Measurements from ENCODE around the gene FLOT1. TPM values are rescaled to one million over a fixed set of nuclear protein-coding genes. Genes with fewer than 3 reads are reported as not detected.

The FLOT1 gene
- total and polyA plus RNA-seq, 2 of the 13 experiments (the other 11 are each of a cell fraction or from before 2014, with no cell fraction given): 82.3 to 130 TPM

DNA sequence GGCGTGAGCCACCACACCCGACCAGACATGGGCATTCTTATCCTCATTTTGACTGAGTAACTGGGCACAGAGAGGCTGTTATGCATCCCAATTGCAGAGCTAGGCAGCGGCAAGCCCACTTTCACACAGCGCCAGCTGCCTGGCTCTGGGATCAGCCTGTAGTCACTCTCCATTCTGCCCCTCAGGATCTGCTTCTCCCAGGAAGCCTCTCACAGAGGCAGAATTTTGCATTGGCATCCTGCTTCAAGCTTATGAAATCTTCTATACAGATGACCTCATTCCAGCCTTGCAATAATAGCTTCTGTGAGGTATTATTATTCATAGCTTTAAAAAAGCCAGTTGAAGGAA, 38.9 kb upstream of the FLOT1 start (continued):
- TF ChIP-seq, protein P1, sequence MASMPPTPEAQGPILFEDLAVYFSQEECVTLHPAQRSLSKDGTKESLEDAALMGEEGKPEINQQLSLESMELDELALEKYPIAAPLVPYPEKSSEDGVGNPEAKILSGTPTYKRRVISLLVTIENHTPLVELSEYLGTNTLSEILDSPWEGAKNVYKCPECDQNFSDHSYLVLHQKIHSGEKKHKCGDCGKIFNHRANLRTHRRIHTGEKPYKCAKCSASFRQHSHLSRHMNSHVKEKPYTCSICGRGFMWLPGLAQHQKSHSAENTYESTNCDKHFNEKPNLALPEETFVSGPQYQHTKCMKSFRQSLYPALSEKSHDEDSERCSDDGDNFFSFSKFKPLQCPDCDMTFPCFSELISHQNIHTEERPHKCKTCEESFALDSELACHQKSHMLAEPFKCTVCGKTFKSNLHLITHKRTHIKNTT (CRISPR knock-in tag; IDR thresholded peaks at IDR 0.05): no peak
- no peak for TF ChIP-seq ISX (CRISPR knock-in tag; conservative IDR thresholded peaks at IDR 0.05)
- no peak for TF ChIP-seq ZNF816 (CRISPR knock-in tag; IDR thresholded peaks at IDR 0.05; ENCODE audit: borderline replicate concordance)
- TF ChIP-seq, protein P2, sequence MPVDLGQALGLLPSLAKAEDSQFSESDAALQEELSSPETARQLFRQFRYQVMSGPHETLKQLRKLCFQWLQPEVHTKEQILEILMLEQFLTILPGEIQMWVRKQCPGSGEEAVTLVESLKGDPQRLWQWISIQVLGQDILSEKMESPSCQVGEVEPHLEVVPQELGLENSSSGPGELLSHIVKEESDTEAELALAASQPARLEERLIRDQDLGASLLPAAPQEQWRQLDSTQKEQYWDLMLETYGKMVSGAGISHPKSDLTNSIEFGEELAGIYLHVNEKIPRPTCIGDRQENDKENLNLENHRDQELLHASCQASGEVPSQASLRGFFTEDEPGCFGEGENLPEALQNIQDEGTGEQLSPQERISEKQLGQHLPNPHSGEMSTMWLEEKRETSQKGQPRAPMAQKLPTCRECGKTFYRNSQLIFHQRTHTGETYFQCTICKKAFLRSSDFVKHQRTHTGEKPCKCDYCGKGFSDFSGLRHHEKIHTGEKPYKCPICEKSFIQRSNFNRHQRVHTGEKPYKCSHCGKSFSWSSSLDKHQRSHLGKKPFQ (CRISPR knock-in tag; IDR thresholded peaks at IDR 0.05; ENCODE audit: insufficient replicate concordance): peak; percentile 74
- TF ChIP-seq, protein P3, sequence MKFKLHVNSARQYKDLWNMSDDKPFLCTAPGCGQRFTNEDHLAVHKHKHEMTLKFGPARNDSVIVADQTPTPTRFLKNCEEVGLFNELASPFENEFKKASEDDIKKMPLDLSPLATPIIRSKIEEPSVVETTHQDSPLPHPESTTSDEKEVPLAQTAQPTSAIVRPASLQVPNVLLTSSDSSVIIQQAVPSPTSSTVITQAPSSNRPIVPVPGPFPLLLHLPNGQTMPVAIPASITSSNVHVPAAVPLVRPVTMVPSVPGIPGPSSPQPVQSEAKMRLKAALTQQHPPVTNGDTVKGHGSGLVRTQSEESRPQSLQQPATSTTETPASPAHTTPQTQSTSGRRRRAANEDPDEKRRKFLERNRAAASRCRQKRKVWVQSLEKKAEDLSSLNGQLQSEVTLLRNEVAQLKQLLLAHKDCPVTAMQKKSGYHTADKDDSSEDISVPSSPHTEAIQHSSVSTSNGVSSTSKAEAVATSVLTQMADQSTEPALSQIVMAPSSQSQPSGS (CRISPR knock-in tag; IDR thresholded peaks at IDR 0.05): no peak
- TF ChIP-seq ZSCAN25 (CRISPR knock-in tag; IDR thresholded peaks at IDR 0.05): no peak
- no peak for TF ChIP-seq RFX5 (IDR thresholded peaks at IDR 0.05; ENCODE audit: low read depth, low read length)
- TF ChIP-seq ZNF558 (CRISPR knock-in tag; IDR thresholded peaks at IDR 0.05; ENCODE audit: borderline replicate concordance): no peak
- no peak for TF ChIP-seq ZFX (CRISPR knock-in tag; IDR thresholded peaks at IDR 0.05; ENCODE audit: low read depth)
- no peak for TF ChIP-seq MTF2 (CRISPR knock-in tag; IDR thresholded peaks at IDR 0.05; ENCODE audit: borderline replicate concordance)
- TF ChIP-seq, protein P4, sequence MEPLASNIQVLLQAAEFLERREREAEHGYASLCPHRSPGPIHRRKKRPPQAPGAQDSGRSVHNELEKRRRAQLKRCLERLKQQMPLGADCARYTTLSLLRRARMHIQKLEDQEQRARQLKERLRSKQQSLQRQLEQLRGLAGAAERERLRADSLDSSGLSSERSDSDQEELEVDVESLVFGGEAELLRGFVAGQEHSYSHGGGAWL (CRISPR knock-in tag; IDR thresholded peaks at IDR 0.05): no peak
- TF ChIP-seq GABPA (IDR thresholded peaks at IDR 0.05; ENCODE audit: low read depth, low read length): no peak
- TF ChIP-seq GABPA (CRISPR knock-in tag; IDR thresholded peaks at IDR 0.05; ENCODE audit: low read depth): no peak
- TF ChIP-seq, protein P5, sequence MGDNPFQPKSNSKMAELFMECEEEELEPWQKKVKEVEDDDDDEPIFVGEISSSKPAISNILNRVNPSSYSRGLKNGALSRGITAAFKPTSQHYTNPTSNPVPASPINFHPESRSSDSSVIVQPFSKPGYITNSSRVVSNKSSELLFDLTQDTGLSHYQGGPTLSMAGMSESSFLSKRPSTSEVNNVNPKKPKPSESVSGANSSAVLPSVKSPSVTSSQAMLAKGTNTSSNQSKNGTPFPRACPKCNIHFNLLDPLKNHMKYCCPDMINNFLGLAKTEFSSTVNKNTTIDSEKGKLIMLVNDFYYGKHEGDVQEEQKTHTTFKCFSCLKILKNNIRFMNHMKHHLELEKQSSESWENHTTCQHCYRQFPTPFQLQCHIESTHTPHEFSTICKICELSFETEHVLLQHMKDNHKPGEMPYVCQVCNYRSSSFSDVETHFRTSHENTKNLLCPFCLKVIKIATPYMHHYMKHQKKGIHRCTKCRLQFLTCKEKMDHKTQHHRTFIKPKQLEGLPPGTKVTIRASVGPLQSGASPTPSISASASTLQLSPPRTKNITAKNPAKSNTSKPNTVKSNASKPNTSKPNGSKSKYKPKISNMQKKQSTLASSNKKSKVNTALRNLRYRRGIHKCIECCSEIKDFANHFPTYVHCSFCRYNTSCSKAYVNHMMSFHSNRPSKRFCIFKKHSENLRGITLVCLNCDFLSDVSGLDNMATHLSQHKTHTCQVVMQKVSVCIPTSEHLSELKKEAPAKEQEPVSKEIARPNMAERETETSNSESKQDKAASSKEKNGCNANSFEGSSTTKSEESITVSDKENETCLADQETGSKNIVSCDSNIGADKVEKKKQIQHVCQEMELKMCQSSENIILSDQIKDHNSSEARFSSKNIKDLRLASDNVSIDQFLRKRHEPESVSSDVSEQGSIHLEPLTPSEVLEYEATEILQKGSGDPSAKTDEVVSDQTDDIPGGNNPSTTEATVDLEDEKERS (CRISPR knock-in tag; IDR thresholded peaks at IDR 0.05): no peak
- TF ChIP-seq CHD2 (IDR thresholded peaks at IDR 0.05; ENCODE audit: low read depth, low read length): no peak
- TF ChIP-seq ZFP36 (IDR thresholded peaks at IDR 0.05; ENCODE audit: borderline replicate concordance, low read depth, low read length, partially characterized antibody): no peak
- peak; percentile 88 for TF ChIP-seq ZNF768 (CRISPR knock-in tag; IDR thresholded peaks at IDR 0.05)
- no peak for TF ChIP-seq KAT7 (CRISPR knock-in tag; IDR thresholded peaks at IDR 0.05; ENCODE audit: borderline replicate concordance)
- no peak for TF ChIP-seq CEBPG (CRISPR knock-in tag; IDR thresholded peaks at IDR 0.05)
- no peak for TF ChIP-seq NKX3-1 (CRISPR knock-in tag; IDR thresholded peaks at IDR 0.05)
- TF ChIP-seq DMAP1 (CRISPR knock-in tag; IDR thresholded peaks at IDR 0.05): no peak
